HUDEP-2 (cell line): Measurements from ENCODE around the gene PKNOX1.
"Not testable (repeated sequence)": the region's sequence is repeated elsewhere in the genome, so short reads cannot be mapped to it uniquely, and the experiment has no call there.

Experiments
- DNase-seq, 76 experiments: peaks; one replicate each; lab custom pipeline; 2025; ENCODE audit not compliant: unreplicated experiment in 76 of 76; lab: John Stamatoyannopoulos, UW

The PKNOX1 gene

DNA sequence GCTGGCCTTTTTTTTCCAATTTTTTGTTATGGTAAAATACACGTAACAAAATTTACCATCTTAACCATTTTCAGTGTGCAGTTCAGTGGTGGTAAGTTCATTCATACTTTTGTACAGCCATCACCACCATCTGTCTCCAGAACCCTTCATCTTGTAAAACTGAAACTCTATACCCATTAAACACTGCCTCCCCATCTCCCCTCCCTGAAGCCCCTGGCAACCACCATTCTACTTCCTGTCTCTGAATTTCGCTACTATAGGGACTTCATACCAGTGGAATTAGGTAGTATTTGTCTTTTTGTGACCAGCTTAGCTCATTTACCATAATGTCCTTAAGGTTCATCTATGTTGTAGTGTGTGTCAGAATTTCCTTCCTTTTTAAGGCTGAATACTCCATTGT is 8.7 kb downstream of the PKNOX1 start:
- no peak for DNase-seq

DNA sequence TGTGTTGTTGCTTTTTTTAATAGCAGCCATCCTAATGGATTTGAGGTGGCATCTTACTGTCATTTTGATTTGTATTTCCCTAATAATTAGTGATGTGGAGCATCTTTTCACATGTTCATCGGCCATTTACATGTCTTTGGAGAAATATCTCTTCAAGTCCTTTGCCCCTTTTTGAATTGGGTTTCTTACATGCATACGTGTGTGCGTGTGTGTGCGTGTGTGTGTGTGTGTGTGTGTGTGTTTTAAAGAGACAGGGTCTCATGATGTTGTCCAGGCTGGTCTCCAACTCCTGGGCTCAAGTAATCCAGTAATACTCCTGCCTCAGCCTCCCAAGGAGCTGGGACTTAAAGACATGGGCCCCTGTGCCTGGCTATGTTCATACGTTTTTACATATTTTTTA is 9.5 kb downstream of the PKNOX1 start:
- no peak for DNase-seq

- no peak for DNase-seq
These were observed 11.9 kb downstream of the PKNOX1 start for GRCh38 chr21:42986125-42986783.

GRCh38 chr21:42988236-42988965 is 14.0 kb downstream of the PKNOX1 start:
- DNase-seq = no peak

- not testable (repeated sequence) for DNase-seq
These were observed 15.0 kb downstream of the PKNOX1 start for GRCh38 chr21:42989370-42989769.

- no peak for DNase-seq
These were observed 15.7 kb downstream of the PKNOX1 start for GRCh38 chr21:42989816-42990650.

- DNase-seq = no peak
These were observed 17.8 kb downstream of the PKNOX1 start for GRCh38 chr21:42991992-42992740.

DNA sequence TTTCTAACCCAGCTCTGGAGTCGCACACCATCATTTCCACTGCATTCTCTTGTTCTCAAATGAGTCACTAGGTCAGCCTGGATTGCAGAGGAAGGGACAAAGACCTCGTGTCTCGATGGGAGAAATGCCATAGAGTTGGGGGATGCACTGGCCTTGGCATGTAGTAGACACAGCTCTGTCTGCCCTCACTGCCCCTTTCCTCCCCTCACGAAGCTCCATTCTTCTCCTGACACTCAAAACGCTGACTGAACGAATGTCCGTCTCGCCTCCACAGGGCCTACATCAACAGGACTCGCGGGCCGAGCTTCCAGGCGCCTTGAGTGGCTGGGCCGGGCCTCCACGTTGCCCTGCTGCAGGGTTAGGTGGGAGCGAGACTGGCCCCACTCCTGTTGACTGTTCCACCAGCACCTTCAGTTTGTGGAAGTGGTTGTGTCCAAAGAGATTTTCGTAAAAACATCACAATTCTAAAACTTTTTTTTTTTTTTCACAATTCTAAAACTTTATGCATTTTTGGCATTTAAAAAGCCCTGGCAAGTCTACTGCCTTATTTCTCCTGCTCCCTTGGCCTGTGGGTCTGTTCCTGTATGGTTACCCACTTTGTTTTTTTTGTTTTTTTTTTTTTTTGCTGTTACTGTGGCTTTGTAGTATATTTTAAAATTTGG is 18.8 kb downstream of the PKNOX1 start:
- no peak for DNase-seq

GRCh38 chr21:42997053-42997452 is 22.7 kb downstream of the PKNOX1 start:
- no peak for DNase-seq

GRCh38 chr21:42997983-42998382 is 23.6 kb downstream of the PKNOX1 start:
- not testable (repeated sequence) for DNase-seq

GRCh38 chr21:42999152-42999551 is 24.8 kb downstream of the PKNOX1 start:
- not testable (repeated sequence) for DNase-seq

- not testable (repeated sequence) for DNase-seq
These were observed 25.7 kb downstream of the PKNOX1 start for GRCh38 chr21:43000041-43000440.

DNA sequence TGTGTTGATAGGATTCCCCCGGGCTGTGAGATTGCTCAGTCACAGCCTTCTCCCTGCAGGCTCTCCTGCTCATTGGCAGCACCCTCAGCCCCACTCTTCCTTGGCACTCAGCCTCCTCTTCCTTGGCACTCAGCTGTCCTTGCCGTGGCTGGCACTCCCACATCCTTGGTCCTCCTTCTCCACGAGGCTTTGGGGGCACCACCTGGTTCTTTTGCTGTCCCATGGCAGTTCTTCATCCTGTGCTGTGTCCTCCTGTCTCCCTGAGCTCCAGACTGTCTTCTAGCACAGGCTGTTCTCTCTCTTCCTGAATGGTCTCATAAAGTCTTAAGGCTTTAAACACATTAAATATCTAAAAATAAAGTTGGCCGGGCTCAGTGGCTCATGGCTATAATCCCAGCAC is 27.0 kb downstream of the PKNOX1 start:
- DNase-seq = no peak

- DNase-seq = no peak
These were observed 30.6 kb downstream of the PKNOX1 start for GRCh38 chr21:43004926-43005325.

DNA sequence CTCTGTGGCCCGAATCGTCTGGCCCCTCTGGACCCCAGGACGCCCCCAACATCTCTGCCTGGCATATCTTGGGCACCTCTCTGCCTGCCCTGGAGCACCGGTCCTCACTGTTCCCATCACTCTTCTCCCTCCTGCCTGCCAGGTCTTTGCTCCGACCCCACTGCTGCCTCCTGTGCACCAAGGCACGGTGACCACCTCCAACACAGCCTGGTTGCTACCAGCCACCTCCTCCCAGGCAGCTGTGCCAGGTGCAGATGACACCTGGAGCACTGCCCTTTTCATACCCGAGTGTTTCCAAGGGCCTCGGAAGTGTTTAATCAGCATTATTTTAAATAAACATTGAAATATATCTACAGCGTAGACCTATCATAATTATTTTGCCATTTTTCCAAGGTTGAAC is 31.3 kb downstream of the PKNOX1 start:
- DNase-seq = no peak

DNA sequence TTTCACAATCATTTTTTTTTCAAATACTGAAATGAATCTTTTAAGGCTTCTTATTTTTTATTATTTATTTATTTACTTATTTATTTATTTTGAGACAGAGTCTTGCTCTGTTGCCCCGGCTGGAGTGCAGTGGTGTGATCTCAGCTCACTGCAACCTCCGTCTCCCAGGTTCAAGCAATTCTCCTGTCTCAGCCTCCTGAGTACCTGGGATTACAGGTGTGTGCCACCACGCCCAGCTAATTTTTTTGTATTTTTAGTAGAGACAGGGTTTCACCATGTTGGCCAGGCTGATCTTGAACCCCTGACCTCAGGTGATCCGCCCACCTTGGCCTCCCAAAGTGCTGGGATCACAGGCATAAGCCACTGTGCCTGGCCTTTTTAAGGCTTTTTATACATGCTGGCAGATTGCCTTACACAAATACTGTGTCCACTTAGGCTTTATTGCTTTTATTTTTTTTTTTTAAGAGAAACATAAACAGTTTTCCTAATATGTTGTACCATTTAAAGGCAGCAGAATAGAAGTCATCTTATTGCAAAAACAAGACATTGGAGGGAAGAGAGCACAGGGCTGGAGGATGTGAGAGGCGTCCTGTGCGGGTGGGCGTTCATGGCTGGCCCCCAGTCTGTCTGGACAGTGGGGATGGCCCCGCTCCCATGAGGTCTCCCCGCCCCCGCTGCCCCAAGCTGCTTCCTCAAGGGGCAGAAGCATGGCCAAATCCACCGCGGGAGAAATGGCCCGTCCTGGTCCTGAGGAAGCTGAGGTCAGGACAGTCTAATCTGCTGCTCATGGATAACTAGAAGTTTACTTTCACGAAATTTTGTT is 31.9 kb downstream of the PKNOX1 start:
- not testable (repeated sequence) for DNase-seq

GRCh38 chr21:43006874-43007208 is 32.5 kb downstream of the PKNOX1 start:
- no peak for DNase-seq

- no peak for DNase-seq
These were observed 38.2 kb downstream of the PKNOX1 start for GRCh38 chr21:43012596-43012995.

DNA sequence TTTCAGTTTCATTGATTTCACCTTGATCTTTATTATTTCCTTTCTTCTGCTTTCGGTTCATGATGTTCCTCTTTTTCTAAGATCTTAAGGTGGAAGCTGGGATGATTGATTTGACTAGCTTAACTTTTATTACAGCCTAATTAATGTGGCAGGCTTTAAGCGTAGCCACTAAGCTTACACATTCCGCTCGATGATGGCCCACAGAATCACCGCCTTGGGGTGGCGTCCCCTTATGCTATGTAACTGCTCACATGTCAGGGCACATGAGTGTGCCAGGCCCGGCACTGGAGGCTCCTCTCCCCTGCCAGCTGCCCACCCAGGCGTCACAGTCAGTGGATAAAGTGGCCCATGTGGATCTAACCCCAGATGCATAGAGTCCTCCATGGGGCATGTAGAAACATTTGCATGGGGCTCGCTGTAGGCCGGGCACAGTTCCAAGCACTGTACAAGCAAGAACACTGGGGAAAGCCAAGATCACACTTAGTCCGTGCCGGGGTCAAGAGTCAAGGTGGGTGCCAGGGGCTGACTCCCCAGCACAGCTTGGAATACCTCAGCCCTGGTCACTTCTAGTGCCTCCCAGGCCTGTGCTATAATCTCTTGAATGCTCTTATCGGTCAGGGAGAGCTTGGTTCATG is 41.7 kb downstream of the PKNOX1 start:
- DNase-seq = no peak
